HG02623 (cell line): ENCODE measurements around the gene HECTD1.
"Not testable (repeated sequence)": the region's sequence is repeated elsewhere in the genome, so short reads cannot be mapped to it uniquely, and the experiment has no call there.

ENCODE experiments used
- ATAC-seq: cut with Tn5 transposase; IDR thresholded peaks from one replicate; pipeline ENCODE4 v1.9.1; 2021; ENCODE audit warnings: moderate library complexity; ENCODE audit not compliant: unreplicated experiment

HECTD1 gene

DNA sequence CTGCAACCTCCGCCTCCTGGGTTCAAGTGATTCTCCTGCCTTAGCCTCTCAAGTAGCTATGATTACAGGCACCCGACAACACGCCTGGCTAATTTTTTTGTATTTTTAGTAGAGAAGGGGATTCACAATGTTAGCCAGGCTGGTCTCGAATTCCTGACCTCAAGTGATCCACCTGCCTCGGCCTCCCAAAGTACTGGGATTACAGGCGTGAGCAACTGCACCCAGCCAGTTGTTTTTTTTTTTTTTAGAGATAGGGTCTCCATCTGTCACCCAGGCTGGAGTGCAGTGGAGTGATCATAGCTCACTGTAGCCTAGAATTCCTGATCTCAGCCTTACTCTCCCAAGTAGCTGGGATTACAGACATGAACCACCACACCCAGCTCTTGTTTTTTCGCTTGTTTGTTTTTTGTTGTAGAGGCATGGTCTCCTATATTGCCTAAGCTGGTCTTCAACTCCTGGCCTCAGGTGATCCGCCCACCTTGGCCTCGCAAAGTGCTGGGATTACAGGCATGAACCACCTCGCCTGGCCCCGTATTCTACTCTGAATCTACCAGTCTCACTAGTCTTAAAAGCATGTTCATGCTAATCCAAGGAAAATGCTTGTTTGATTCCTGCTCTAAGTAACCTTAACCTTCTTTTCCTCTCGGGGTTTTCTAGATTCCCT, 149.8 kb downstream of the HECTD1 start:
- ATAC-seq, result no peak

DNA sequence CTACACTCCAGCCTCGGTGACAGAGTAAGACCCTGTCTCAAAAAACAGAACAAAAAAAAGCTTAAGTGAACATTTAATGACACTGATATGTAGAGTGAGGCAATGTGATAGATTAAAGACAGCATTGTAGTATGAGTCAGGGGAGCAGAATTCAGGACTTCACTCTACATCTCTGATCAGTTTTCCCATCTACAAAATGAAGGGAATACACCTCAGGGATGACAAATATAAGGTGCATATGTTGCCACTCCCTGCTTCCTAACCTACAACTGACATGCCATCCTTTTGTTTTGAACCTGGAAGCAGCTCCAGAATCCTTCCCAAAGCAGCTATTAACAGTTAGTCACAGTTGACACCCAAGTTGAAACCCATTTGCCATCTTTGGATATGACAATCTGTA, 150.6 kb downstream of the HECTD1 start:
- ATAC-seq, result no peak

GRCh38 chr14:31052905-31053586, 154.5 kb downstream of the HECTD1 start:
- ATAC-seq, result not testable (repeated sequence)

DNA sequence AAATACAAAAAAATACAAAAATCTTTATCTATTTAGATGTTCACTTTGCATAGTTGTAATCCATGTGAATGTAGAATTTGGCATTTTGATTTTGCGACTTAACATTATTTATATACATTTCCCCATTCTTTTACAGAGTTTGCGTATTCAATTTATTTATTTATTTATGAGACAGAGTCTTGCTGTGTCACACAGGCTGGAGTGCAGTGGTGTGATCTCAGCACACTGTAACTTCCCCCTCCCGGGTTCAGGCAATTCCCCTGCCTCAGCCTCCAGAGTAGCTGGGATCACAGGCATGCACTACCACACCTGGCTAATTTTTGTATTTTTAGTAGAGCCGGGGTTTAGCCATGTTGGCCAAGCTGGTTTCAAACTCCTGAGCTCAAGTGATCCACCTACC, 156.1 kb downstream of the HECTD1 start:
- no peak for ATAC-seq

DNA sequence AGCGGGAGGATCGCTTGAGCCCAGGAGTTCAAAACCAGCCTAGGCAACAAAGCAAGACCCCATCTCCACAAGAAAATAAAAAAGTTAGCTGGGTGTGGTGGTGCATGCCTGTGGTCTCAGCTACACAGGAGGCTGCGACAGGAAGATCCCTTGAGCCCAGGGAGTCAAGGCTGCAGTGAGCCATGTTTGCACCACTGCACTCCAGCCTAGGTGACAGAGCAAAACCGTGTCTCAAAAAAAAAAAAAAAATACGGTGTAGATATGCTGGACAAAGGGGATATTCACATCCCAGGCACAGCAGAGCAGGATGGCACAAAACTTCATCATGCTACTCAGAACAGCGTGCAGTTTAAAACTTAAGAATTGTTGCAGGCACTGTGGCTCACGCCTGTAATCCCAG, 156.6 kb downstream of the HECTD1 start:
- ATAC-seq, result no peak
